ENCODE data around the gene KCNIP4. TPM values are rescaled to one million over a fixed set of nuclear protein-coding genes. Genes with fewer than 3 reads are reported as not detected.

The KCNIP4 gene
- total and polyA plus RNA-seq, 9 of the 15 experiments (the other 6 are each of a cell fraction or from before 2014, with no cell fraction given) = 0.25 to 0.41 TPM; not detected in 7

- Histone ChIP-seq H3K9ac (ENCODE audit: insufficient read depth in 1 of 2, low read depth in 2 of 2, low read length in 2 of 2) (no peak overlapping the region), H3K4me2 (ENCODE audit: insufficient read depth, low read length) (no peak overlapping the region), H3K9me1 (ENCODE audit: control insufficient read depth, insufficient read depth, low read length) (no peaks in the 10 kb centered on the region), H4K20me1 (replicated peaks; ENCODE audit: control insufficient read depth, insufficient read depth, low read length) (no peaks in the 10 kb centered on the region), H3K27ac (ENCODE audit: extremely low read depth, low read depth, low read length) (no peak overlapping the region), H3K4me1 (replicated peaks in 1 of 2; ENCODE audit: control insufficient read depth in 2 of 2, insufficient read depth in 2 of 2, low read length in 2 of 2) (no peaks in the 10 kb centered on the region), H3K36me3 (ENCODE audit: control insufficient read depth, insufficient read depth, low read length) (no peaks in the 10 kb centered on the region), H3K27me3 (ENCODE audit: control insufficient read depth in 2 of 2, insufficient read depth in 2 of 2, low read length in 2 of 2) (no peaks in the 10 kb centered on the region), H3K9me3 (replicated peaks; ENCODE audit: control insufficient read depth, insufficient read depth, low read depth, low read length) (no peaks in the 10 kb centered on the region), H3K4me3 (no peak overlapping the region), H3K79me2 (ENCODE audit: control insufficient read depth, insufficient read depth, low read length) (no peaks in the 10 kb centered on the region), H2AFZ (ENCODE audit: low read depth, low read length) (no peak overlapping the region)
- no peak for TF ChIP-seq POU5F1 (IDR thresholded peaks at IDR 0.05; ENCODE audit: borderline replicate concordance, low read depth, low read length, partially characterized antibody)
- TF ChIP-seq ELF1 (tag; IDR thresholded peaks at IDR 0.05) = no peak
- no peak for TF ChIP-seq NFRKB (IDR thresholded peaks at IDR 0.05; ENCODE audit: low read depth)
- no peak for TF ChIP-seq NFIX (CRISPR knock-in tag; IDR thresholded peaks at IDR 0.05; ENCODE audit: low read depth)
- TF ChIP-seq, protein P1, sequence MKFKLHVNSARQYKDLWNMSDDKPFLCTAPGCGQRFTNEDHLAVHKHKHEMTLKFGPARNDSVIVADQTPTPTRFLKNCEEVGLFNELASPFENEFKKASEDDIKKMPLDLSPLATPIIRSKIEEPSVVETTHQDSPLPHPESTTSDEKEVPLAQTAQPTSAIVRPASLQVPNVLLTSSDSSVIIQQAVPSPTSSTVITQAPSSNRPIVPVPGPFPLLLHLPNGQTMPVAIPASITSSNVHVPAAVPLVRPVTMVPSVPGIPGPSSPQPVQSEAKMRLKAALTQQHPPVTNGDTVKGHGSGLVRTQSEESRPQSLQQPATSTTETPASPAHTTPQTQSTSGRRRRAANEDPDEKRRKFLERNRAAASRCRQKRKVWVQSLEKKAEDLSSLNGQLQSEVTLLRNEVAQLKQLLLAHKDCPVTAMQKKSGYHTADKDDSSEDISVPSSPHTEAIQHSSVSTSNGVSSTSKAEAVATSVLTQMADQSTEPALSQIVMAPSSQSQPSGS (CRISPR knock-in tag; IDR thresholded peaks at IDR 0.05) = no peak
- TF ChIP-seq ZNF436 (CRISPR knock-in tag; IDR thresholded peaks at IDR 0.05) = no peak
- ChIA-PET CTCF (ENCODE audit: low intra/inter-chr PET ratio) (no interaction called here), POLR2A (interaction anchor here (0.7 kb wide), 1 partner anchor 653 kb away, joined by 4 read pairs; no protein-coding TSS in a partner anchor)
- FAIRE-seq (no peak), DNase-seq (ENCODE audit: extremely low read depth in 1 of 4, low spot score in 3 of 4) (no peak), ATAC-seq (no peak)
- intact Hi-C loops (cut with micrococcal nuclease) (no loop called here), in situ Hi-C loops (cut with MboI) (no loop called here)
- no TSS peak for BruUV-seq (replicated peaks)
- WGBS (ENCODE audit: insufficient coverage, low coverage, missing lambda C conversion rate) = 0% methylated on average over 2 of the region's 2 CpGs
Measured at GRCh38 chr4:21728304-21728703, 220.3 kb downstream of the KCNIP4 start.
